Hepatocyte (in vitro differentiated cells): ENCODE data around the gene ABHD4. TPM values are rescaled to one million over a fixed set of nuclear protein-coding genes. Genes with fewer than 3 reads are reported as not detected.

Experiments used
- DNase-seq: peaks from one replicate; pipeline ENCODE4 v3.0.0-alpha.2; 2016; ENCODE audit warnings: low spot score
- H2AFZ ChIP-seq: fragments of 200-600 bp; sonication (generic); 2 replicates; pipeline ENCODE4 v1.6.0; 2016; ENCODE audit warnings: antibody characterized with exemption, mild to moderate bottlenecking
- H3K27ac ChIP-seq: fragments of 200-600 bp; sonication (generic); 2 replicates; pipeline ENCODE4 v1.5.1; 2016; ENCODE audit warnings: mild to moderate bottlenecking
- H3K27me3 ChIP-seq: fragments of 200-600 bp; sonication (generic); 2 replicates; pipeline ENCODE4 v1.6.1; 2016
- H3K36me3 ChIP-seq: fragments of 200-600 bp; sonication (generic); replicated peaks from 2 replicates; pipeline ENCODE4 v1.5.1; 2016; ENCODE audit warnings: low read depth; ENCODE audit not compliant: insufficient read depth
- H3K4me1 ChIP-seq: fragments of 200-600 bp; sonication (generic); 2 replicates; pipeline ENCODE4 v1.5.1; 2016; ENCODE audit warnings: mild to moderate bottlenecking, moderate library complexity; ENCODE audit not compliant: insufficient read depth
- H3K4me2 ChIP-seq: fragments of 200-600 bp; sonication (generic); 2 replicates; pipeline ENCODE4 v1.6.0; 2016
- H3K4me3 ChIP-seq: fragments of 200-600 bp; sonication (generic); 2 replicates; pipeline ENCODE4 v1.5.1; 2016; ENCODE audit warnings: mild to moderate bottlenecking
- H3K79me2 ChIP-seq: fragments of 200-600 bp; sonication (generic); 2 replicates; pipeline ENCODE4 v1.6.0; 2017; ENCODE audit warnings: mild to moderate bottlenecking
- H3K9me2 ChIP-seq: fragments of 200-600 bp; sonication (generic); replicated peaks from 2 replicates; pipeline ENCODE4 v1.6.0; 2017; ENCODE audit warnings: mild to moderate bottlenecking; ENCODE audit not compliant: insufficient read depth
- H3K9me3 ChIP-seq: fragments of 200-600 bp; sonication (generic); 2 replicates; pipeline ENCODE4 v1.5.1; 2016; ENCODE audit warnings: low read depth, mild to moderate bottlenecking
- H4K20me1 ChIP-seq: fragments of 200-600 bp; sonication (generic); 2 replicates; pipeline ENCODE4 v1.6.0; 2016; ENCODE audit warnings: mild to moderate bottlenecking; ENCODE audit not compliant: insufficient read depth, poor library complexity, severe bottlenecking
- CTCF ChIP-seq: fragments of 200-600 bp; sonication (generic); IDR thresholded peaks from 2 replicates; pipeline ENCODE4 v1.5.1; 2016; ENCODE audit warnings: antibody characterized with exemption, mild to moderate bottlenecking; ENCODE audit not compliant: poor library complexity
- EZH2 ChIP-seq: fragments of 200-600 bp; sonication (generic); IDR thresholded peaks from 2 replicates; pipeline ENCODE4 v1.6.1; 2016; ENCODE audit warnings: antibody characterized with exemption, mild to moderate bottlenecking, borderline replicate concordance
- EZH2phosphoT487 ChIP-seq: fragments of 200-600 bp; sonication (generic); IDR thresholded peaks from one replicate; pipeline ENCODE4 v1.6.1; 2018; ENCODE audit warnings: antibody characterized with exemption, mild to moderate bottlenecking, low read depth, moderate library complexity; ENCODE audit not compliant: unreplicated experiment, severe bottlenecking
- WGBS: methylation state at CpG from one replicate; pipeline ENCODE4 v1.1.6; 2016; ENCODE audit warnings: low lambda C conversion rate; ENCODE audit errors: missing lambda C conversion rate; 5-methylcytosine and 5-hydroxymethylcytosine counted together
- polyA plus RNA-seq: library from polyadenylated mRNA; unstranded; fragments of >200 nt; fragmentation: Nextera tagmentation; extraction: Ambion mirVana; gene quantifications from 2 replicates; pipeline ENCODE4 v1.2.1, GENCODE V29; 2016
- total RNA-seq: library from RNA; depleted of rRNA; stranded (reverse); fragments of >200 nt; gene quantifications from 2 replicates; pipeline ENCODE4 v1.2.3, GENCODE V29; 2014

Gene ABHD4
- total and polyA plus RNA-seq, 2 experiments from 2014 or later = 30.7 to 49.8 TPM

- H3K27me3 ChIP-seq = no peaks in the 10 kb centered on the region
- peak overlapping the region; percentile 70 for H3K4me2 ChIP-seq
- H3K27ac ChIP-seq = peak overlapping the region; percentile 86
- WGBS = 10% methylated on average over 27 of the region's 28 CpGs
- TF ChIP-seq EZH2 (no peak), EZH2phosphoT487 (no peak), CTCF (peak; percentile 100)
- peak overlapping the region; percentile 44 for H2AFZ ChIP-seq
- H3K4me1 ChIP-seq = peaks cover 31% of the 10 kb centered on the region
- no peaks in the 10 kb centered on the region for H3K9me3 ChIP-seq
- no peaks in the 10 kb centered on the region for H3K9me2 ChIP-seq
- H3K79me2 ChIP-seq = no peaks in the 10 kb centered on the region
- H3K36me3 ChIP-seq = no peaks in the 10 kb centered on the region
- H3K4me3 ChIP-seq = no peak overlapping the region
- DNase-seq = peak; percentile 92
- no peaks in the 10 kb centered on the region for H4K20me1 ChIP-seq
These were observed 41.0 kb upstream of the ABHD4 start for GRCh38 chr14:22556990-22557623.

DNA sequence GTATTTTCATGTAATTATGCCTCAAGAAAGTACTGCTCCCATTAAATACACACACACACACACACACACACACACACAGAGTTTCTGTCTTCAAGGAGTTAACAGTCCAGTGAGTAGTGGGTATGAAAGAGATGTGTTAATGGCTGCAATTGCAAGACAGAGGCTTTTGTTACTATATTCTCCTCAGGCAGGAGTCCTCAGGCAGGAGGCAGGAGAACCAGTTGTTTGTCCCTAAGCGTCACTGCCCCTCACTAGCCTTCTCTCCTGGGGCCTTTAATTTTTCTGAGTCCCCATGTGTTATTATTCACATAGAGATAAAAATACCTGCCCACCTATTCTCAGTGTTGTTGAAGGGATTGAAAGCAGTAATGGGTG is 40.3 kb upstream of the ABHD4 start:
- WGBS = 80% methylated on average over 1 of the region's 1 CpG
- DNase-seq = no peak
- Histone ChIP-seq H3K36me3 (no peaks in the 10 kb centered on the region), H3K79me2 (no peaks in the 10 kb centered on the region), H3K4me2 (no peak overlapping the region), H3K4me1 (peaks cover 38% of the 10 kb centered on the region), H3K27ac (peak overlapping the region; percentile 86), H2AFZ (no peak overlapping the region), H4K20me1 (no peaks in the 10 kb centered on the region), H3K4me3 (no peak overlapping the region), H3K9me2 (no peaks in the 10 kb centered on the region), H3K9me3 (no peaks in the 10 kb centered on the region), H3K27me3 (no peaks in the 10 kb centered on the region)
- TF ChIP-seq EZH2 = no peak
- TF ChIP-seq EZH2phosphoT487 = no peak
- no peak for TF ChIP-seq CTCF

DNA sequence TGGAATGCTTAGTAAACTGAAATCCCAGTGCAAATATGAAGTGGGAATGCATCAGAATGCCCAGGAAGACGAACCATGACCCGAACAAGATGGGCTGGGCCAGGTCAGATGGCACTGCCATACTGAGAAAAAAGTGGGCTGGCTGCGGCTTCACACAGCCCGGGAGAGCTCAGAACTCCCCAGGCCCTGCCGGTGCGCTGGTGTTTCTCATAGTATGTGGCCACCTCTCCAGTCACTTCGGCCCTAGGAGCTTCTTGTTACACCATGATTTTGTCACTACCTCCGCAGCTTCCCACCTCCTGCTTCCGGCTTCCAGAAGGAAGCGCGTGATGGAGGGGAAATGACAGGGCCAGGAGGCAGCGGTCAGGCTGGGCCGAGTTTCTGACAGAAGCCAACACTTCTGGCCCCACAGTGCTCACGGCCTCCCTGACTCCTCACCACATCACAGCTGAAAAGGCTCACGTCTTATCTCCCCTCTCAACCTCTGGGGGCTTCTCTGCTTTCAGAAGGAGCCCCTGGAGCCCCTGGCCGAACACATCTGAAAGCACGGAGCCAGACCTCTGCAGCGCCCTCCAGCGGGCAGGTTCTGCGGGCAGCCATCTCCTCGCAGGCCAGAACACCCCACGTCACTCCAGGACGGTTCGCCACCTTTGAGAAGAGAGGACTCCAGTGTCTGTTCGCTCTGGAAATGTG is 39.7 kb upstream of the ABHD4 start:
- Histone ChIP-seq H3K4me1 (peaks cover 39% of the 10 kb centered on the region), H4K20me1 (no peaks in the 10 kb centered on the region), H3K79me2 (no peaks in the 10 kb centered on the region), H3K27me3 (no peaks in the 10 kb centered on the region), H3K9me3 (no peaks in the 10 kb centered on the region), H3K4me3 (no peak overlapping the region), H3K4me2 (no peak overlapping the region), H3K9me2 (no peaks in the 10 kb centered on the region), H3K27ac (peak overlapping the region; percentile 86), H3K36me3 (no peaks in the 10 kb centered on the region), H2AFZ (no peak overlapping the region)
- TF ChIP-seq EZH2phosphoT487 = no peak
- no peak for DNase-seq
- 84% methylated on average over 25 of the region's 25 CpGs for WGBS

DNA sequence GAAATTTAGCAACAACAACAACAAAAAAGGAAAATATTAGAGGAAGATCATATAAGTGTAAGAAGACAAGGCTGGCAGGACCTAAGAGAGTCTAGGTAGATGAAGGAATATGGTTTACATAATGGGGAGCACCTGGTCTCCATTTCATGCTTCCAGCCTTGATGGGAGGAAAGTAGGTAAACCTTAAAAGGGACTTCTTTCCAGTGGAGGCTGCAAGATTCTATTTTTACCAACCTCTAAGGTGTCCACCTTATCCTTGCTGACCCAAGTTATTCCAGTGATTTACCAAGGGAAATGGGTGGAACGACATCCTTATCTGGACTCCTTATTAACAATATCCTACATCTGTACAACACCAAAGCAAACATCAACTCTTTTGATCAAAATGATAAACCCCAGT is 39.1 kb upstream of the ABHD4 start:
- Histone ChIP-seq H3K9me3 (no peaks in the 10 kb centered on the region), H3K27ac (peak overlapping the region; percentile 86), H3K27me3 (no peaks in the 10 kb centered on the region), H3K4me2 (no peak overlapping the region), H3K4me1 (peaks cover 39% of the 10 kb centered on the region), H2AFZ (no peak overlapping the region), H3K9me2 (no peaks in the 10 kb centered on the region), H3K4me3 (no peak overlapping the region), H3K79me2 (no peaks in the 10 kb centered on the region), H3K36me3 (no peaks in the 10 kb centered on the region), H4K20me1 (no peaks in the 10 kb centered on the region)
- TF ChIP-seq CTCF (no peak), EZH2phosphoT487 (no peak), EZH2 (no peak)
- no peak for DNase-seq
- 52% methylated on average over 1 of the region's 1 CpG for WGBS
